HG02678 (cell line): ENCODE measurements around the gene POTEM.
"Not testable (repeated sequence)": the region's sequence is repeated elsewhere in the genome, so short reads cannot be mapped to it uniquely, and the experiment has no call there.

ENCODE experiments used
- ATAC-seq: cut with Tn5 transposase; IDR thresholded peaks from one replicate; pipeline ENCODE4 v1.9.1; 2021; ENCODE audit warnings: mild to moderate bottlenecking, moderate library complexity; ENCODE audit not compliant: unreplicated experiment

The POTEM gene

DNA sequence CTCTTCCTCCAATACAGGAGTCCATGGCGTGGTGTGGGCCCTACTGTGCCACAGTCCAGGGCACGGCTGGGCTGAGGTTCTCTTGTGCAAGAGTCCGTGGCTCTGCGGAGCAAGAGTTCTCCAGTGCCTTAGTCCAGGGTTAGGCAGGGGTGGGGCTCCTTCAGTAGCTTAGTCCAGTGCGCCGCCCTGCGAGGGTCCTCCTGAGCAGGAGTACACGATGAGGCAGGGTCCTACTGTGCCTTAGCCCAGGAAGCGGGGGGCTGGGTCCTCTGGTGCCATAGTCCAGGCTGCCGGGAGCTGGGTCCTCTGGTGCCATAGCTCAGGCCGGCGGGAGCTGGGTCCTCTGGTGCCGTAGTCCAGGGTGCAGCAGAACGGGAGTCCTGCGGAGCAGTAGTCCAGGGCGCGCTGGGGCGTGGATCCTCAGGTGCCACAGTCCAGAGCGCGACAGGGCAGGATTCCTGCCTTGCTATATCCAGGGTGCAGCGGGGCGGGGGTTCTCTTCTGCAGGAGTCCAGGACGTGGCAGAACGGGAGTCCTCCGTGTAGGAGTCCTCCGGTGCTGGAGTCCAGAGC, 69.7 kb downstream of the POTEM start:
- ATAC-seq: not testable (repeated sequence)

DNA sequence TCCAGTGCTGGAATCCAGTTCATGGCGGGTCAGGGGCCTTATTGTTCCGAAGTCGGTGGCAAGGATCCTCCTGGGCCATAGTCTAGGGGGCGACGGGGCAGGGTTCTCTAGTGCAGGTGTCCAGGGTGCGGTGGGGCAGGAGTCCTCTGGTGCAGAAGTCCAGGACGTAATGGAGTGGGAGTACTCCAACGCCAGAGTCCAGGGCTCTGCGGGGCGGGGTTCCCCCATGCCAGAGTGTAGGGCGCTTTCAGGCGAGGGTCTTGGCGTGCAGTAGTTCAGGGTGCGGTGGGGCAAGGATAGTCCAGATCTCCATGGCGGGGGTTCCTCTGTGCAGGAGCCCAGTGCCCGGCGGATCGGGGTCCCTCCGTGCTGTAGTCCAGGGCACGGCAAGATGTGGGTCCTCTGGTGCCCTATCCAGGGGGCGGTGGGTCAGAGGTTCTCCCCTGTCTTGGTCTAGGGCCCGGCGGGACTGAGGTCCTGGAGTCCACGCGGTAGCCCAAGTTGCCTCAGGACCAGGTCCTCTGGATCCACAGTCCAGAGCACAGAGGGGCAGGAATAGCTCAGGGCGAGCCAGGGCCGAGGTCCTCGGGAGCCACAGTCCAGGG, 70.9 kb downstream of the POTEM start:
- not testable (repeated sequence) for ATAC-seq

DNA sequence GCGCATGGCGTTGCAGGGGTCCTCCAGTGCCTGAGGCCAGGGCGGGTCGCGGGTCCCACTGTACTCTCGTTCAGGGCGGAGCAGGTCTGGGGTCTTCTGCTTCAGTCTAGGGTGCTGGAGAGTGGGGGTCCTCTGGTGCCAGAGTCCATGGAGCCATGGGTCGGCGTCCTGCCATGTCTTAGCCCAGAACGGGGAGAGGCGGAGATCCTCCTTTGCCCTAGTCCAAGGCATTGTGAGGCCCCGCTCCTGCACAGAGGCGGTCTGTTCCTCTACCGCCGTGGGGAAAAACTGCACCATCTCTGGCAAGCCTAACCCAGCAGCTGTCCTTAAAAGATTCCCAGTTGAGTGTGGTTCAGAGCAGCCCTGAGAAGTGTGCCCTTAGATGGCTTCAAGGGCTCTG, 71.6 kb downstream of the POTEM start:
- ATAC-seq: not testable (repeated sequence)

DNA sequence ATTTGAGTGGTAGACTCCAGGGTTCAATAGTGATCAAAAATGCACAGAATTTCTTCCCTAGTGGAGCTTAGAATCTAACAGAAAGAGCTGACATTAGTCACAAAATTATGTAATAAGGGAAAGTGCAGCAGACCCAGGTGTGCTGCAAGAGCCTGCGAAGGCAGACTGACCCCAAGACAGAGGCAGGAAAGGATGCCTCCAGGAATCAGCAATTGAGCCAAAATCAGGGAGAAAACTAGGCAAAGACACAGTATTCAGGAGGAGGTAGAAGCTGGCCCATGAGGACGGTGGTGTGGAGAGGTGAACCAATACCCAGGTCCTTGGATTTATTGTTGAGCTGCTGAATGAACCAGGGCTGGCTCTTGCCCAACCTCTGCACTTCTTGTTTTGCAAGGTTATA, 76.2 kb downstream of the POTEM start:
- ATAC-seq: not testable (repeated sequence)
